ENCODE data around the gene ASAP3.

The ASAP3 gene

GRCh38 chr1:23483321-23484252, at the start of gene ASAP3:
TSS of gene ASAP3 (minus strand) at chr1:23484179. CDS start at chr1:23484133, 46 bp downstream.
- DNase-seq, result no peak

GRCh38 chr1:23533246-23534023, 49.5 kb upstream of the ASAP3 start:
- DNase-seq, result no peak

- DNase-seq, result no peak
These were observed 47.6 kb upstream of the ASAP3 start for GRCh38 chr1:23531562-23532094.

- DNase-seq, result no peak
These were observed 47.0 kb upstream of the ASAP3 start, which contains the start of gene E2F2 for GRCh38 chr1:23530747-23531561. TSS of gene E2F2 (minus strand) at chr1:23531233. CDS start at chr1:23530793, 440 bp downstream.

- DNase-seq, result no peak
These were observed 46.2 kb upstream of the ASAP3 start for GRCh38 chr1:23530087-23530746.

GRCh38 chr1:23529146-23530086, 45.4 kb upstream of the ASAP3 start:
- DNase-seq, result no peak

- DNase-seq, result no peak
These were observed 44.4 kb upstream of the ASAP3 start for GRCh38 chr1:23528250-23528978.

- no peak for DNase-seq
These were observed 43.9 kb upstream of the ASAP3 start for GRCh38 chr1:23527900-23528249.

GRCh38 chr1:23527366-23527765, 43.4 kb upstream of the ASAP3 start:
- DNase-seq, result no peak

- DNase-seq, result no peak
These were observed 42.5 kb upstream of the ASAP3 start for GRCh38 chr1:23526329-23527041.

GRCh38 chr1:23525558-23526250, 41.7 kb upstream of the ASAP3 start:
- DNase-seq, result no peak

GRCh38 chr1:23524716-23525401, 40.9 kb upstream of the ASAP3 start:
- DNase-seq, result no peak

GRCh38 chr1:23524163-23524562, 40.2 kb upstream of the ASAP3 start:
- no peak for DNase-seq

- no peak for DNase-seq
These were observed 38.4 kb upstream of the ASAP3 start for GRCh38 chr1:23522244-23522982.

- DNase-seq, result no peak
These were observed 37.6 kb upstream of the ASAP3 start for GRCh38 chr1:23521588-23521987.

GRCh38 chr1:23517581-23517980, 33.6 kb upstream of the ASAP3 start:
- no peak for DNase-seq

- DNase-seq, result no peak
These were observed 31.9 kb upstream of the ASAP3 start for GRCh38 chr1:23515905-23516304.

Measured in cerebellar nuclear complex (tissue), 1 donor.